Kidney epithelial cell (primary cell): ENCODE measurements around the gene DRD2. TPM values are rescaled to one million over a fixed set of nuclear protein-coding genes. Genes with fewer than 3 reads are reported as not detected.

Experiments used
- DNase-seq: peaks from one replicate; pipeline ENCODE4 v3.0.0-alpha.2; 2010; ENCODE audit warnings: low read depth
- H3K27me3 ChIP-seq: 2 replicates; pipeline ENCODE4 v1.6.0; 2011; ENCODE audit warnings: low read length; ENCODE audit not compliant: control insufficient read depth, insufficient read depth
- H3K36me3 ChIP-seq: 2 replicates; pipeline ENCODE4 v1.5.1; 2011; ENCODE audit warnings: low read length; ENCODE audit not compliant: control insufficient read depth, insufficient read depth
- H3K4me3 ChIP-seq: 2 replicates; pipeline ENCODE4 v1.5.1; 2011; ENCODE audit warnings: low read depth, mild to moderate bottlenecking, control low read depth, low read length
- total RNA-seq: library from RNA; depleted of rRNA; stranded (reverse); fragments of >200 nt; gene quantifications from 2 replicates; pipeline ENCODE4 v1.2.3, GENCODE V29; 2015
- TF ChIP-seq, protein P1 (sequence below): IDR thresholded peaks from 2 replicates; pipeline ENCODE4 v1.5.1; 2011; ENCODE audit warnings: mild to moderate bottlenecking, moderate library complexity, low read length, control low read depth, inconsistent platforms; ENCODE audit not compliant: insufficient read depth, poor library complexity, severe bottlenecking

DRD2 gene
- total RNA-seq, 1 donor from 2014 or later, result 0.42 TPM

DNA sequence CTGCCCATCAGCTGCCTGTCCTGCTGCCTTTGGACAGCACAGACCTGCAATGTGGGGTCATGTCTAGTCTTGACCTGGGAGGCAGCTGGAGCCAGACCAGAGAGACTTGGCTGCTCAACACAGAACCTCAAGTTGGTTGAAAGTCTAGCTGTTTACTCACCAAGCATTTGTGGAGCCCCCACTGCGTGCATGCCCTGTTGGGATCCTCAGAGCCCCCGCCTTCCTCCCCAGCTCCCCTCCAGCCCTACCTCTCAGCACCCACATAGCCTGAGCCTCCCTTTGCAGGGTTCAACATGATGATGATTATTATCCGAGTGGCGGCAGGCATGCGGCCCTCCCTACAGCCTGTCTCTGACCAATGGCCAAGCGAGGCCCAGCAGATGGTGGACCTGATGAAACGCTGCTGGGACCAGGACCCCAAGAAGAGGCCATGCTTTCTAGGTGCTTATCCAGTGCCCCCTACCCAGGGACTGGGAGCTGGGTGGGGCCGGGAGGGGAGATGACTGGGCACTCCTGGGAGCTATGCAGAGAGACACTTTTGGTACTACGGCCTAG lies 79.3 kb downstream of the DRD2 start:
- peaks cover 5% of the 10 kb centered on the region for H3K27me3 ChIP-seq
- TF ChIP-seq, protein P1, sequence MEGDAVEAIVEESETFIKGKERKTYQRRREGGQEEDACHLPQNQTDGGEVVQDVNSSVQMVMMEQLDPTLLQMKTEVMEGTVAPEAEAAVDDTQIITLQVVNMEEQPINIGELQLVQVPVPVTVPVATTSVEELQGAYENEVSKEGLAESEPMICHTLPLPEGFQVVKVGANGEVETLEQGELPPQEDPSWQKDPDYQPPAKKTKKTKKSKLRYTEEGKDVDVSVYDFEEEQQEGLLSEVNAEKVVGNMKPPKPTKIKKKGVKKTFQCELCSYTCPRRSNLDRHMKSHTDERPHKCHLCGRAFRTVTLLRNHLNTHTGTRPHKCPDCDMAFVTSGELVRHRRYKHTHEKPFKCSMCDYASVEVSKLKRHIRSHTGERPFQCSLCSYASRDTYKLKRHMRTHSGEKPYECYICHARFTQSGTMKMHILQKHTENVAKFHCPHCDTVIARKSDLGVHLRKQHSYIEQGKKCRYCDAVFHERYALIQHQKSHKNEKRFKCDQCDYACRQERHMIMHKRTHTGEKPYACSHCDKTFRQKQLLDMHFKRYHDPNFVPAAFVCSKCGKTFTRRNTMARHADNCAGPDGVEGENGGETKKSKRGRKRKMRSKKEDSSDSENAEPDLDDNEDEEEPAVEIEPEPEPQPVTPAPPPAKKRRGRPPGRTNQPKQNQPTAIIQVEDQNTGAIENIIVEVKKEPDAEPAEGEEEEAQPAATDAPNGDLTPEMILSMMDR, result no peak

DNA sequence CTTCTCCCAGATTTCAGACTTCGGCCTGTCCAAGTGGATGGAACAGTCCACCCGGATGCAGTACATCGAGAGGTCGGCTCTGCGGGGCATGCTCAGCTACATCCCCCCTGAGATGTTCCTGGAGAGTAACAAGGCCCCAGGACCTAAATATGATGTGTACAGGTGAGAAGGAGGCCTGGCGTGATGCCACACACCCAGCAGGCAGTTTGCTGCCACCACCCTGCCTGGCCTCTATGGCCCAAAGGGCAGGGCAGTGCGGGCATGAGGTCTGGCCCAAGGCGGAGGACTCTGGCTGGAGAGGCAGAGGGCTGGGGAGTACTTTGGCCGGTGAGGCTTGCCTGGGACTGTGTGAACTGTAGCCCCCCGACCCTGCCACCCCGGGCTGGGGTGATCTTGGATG lies 80.3 kb downstream of the DRD2 start:
- TF ChIP-seq, protein P1, result no peak
- DNase-seq, result no peak

More for the DNA sequence above, 79.3 kb downstream of the DRD2 start:
- no peaks in the 10 kb centered on the region for H3K36me3 ChIP-seq
- DNase-seq, result no peak
- H3K4me3 ChIP-seq, result no peak overlapping the region

DNA sequence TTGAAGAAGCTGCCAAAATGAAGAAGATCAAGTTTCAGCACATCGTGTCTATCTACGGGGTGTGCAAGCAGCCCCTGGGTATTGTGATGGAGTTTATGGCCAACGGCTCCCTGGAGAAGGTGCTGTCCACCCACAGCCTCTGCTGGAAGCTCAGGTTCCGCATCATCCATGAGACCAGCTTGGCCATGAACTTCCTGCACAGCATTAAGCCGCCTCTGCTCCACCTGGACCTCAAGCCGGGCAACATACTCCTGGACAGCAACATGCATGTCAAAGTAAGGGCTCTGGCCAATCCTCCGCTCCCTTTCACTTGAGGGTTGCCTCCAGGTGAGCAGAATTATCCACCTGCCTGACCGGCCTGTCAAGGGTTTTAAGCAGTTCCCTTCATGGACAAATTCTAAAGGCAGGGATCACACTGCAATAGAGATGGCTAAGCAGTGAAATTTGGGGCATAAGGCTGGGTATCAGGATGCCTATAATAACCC lies 81.7 kb downstream of the DRD2 start:
- TF ChIP-seq, protein P1, result no peak
- peaks cover 5% of the 10 kb centered on the region for H3K27me3 ChIP-seq
- no peak overlapping the region for H3K4me3 ChIP-seq
- H3K36me3 ChIP-seq, result no peaks in the 10 kb centered on the region
- no peak for DNase-seq

More for the DNA sequence above, 80.3 kb downstream of the DRD2 start:
- H3K4me3 ChIP-seq, result no peak overlapping the region
- peaks cover 3% of the 10 kb centered on the region for H3K27me3 ChIP-seq
- no peaks in the 10 kb centered on the region for H3K36me3 ChIP-seq

DNA sequence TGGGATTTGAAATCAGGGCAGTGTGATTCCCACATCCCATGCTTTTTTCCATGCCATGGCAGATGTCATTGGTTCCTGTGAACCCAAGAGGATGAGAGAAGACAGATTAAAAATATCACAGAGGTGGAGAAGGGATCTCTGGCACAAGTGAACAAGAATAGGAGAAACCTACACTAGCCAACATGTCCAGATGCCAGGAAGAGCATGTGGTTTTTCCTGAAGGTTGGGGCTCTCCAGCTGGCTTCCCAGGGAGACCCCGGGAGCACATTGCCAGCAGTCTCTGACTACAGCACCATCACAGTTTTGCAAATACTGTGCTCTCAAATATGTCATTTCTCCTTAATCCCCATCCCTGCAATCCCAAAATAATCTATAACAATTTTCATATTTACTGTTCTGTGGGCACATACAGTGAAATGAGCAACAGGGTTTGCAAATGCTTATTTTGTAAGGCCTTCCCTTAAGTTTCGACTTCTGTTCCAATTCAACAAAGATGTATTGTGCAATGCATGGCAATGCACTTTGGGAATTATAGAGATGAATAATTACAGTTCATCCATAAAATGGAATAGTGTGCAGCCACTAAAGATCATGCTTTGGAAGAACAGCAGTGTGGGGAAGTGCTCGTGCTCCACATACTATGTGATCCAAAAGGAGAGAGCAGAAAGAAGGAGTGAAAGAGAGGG lies 82.8 kb downstream of the DRD2 start:
- no peak for DNase-seq
- Histone ChIP-seq H3K36me3 (no peaks in the 10 kb centered on the region), H3K4me3 (no peak overlapping the region), H3K27me3 (peaks cover 17% of the 10 kb centered on the region)
- TF ChIP-seq, protein P1, result no peak

DNA sequence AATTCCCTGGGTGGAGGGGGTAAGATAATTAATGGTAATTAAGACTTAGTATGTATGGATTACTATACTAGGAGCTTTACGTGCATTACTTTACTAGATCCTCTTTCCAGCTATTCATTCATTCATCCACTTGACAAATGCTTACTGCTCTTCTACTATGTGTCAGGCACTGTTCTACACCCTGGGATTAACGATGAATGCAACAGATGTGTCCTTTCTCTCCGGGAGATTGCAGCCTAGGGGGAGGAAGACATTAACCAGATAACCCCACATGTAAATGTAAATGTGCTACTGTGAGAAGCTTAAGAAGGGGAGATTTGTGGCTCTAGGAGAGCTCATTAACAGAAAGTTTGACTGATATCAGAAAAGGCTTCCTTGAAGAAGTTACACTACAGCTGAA lies 85.9 kb downstream of the DRD2 start:
- Histone ChIP-seq H3K36me3 (no peaks in the 10 kb centered on the region), H3K4me3 (no peak overlapping the region), H3K27me3 (peaks cover 17% of the 10 kb centered on the region)
- TF ChIP-seq, protein P1, result no peak
- DNase-seq, result no peak

DNA sequence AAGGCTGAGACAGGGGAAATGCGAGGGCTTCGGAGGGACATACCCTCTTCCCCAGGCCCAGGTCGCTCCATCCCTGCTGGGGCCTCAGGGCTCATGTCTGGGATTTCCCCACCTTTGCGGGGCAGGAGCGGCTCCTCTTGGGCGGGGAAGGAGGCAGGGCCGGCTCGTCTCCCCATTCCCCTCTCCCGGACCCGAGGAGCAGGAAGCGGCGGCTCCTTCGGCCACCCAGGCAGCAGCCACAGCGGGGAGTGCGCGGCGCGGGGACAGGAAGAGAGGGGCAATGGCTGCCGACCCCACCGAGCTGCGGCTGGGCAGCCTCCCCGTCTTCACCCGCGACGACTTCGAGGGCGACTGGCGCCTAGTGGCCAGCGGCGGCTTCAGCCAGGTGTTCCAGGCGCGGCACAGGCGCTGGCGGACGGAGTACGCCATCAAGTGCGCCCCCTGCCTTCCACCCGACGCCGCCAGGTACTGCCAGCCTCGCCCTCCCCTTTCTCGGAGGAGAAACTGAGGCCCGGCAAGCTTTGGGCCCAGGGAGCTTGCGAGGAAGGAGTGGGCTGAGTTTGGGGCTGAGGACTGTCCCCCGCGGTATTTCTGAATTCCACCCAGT lies 87.5 kb downstream of the DRD2 start, which contains the start of gene ANKK1:
Gene ANKK1 (plus strand): TSS at position 175 of the 607 bp plus-strand sequence. CDS start 106 bp downstream, at position 281.
- DNase-seq, result no peak
- no peaks in the 10 kb centered on the region for H3K36me3 ChIP-seq
- H3K27me3 ChIP-seq, result peaks cover 17% of the 10 kb centered on the region
- H3K4me3 ChIP-seq, result peak within 1 kb of the TSS; percentile 16
- TF ChIP-seq, protein P1, result peak; percentile 67
